CD4-positive, alpha-beta T cell treated with Interleukin-21 for 1 hour (primary cell): ENCODE measurements around the gene TTC31.
A peak's percentile ranks its signal among the peaks of the same experiment; 100 is the strongest.

Experiments
- DNase-seq: peaks from one replicate; pipeline ENCODE4 v3.0.0-alpha.2; 2020

The TTC31 gene

DNA sequence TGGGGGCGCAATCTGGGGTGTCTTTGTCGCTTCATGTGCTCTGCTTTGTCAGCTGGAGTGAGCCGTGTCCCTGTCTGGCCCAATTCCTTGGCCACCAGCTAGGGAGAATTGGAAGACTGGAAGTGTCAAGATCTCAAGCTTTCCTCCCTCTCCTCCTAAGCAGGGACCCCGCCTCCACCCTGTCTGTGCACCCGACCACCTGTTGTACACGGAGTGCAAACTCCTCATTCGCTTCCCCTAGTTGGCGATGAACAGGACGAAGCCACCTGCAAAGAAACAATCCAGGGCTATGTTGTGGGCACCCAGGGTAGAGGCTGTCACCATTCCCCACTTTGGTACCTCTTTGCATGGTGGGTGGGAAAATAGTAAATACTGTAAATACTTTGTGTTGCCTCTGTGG, 44.9 kb downstream of the TTC31 start:
- DNase-seq, result no peak

GRCh38 chr2:74528600-74529356, 45.9 kb downstream of the TTC31 start:
- no peak for DNase-seq

- peak; percentile 91 for DNase-seq
Observed at GRCh38 chr2:74529357-74530238, 46.7 kb downstream of the TTC31 start, which contains the start of the genes AUP1 and HTRA2. Gene AUP1 (minus strand): TSS chr2:74529706. CDS start chr2:74529629, 77 bp downstream. Gene HTRA2 (plus strand): TSS chr2:74529933. CDS start chr2:74530007, 74 bp downstream.

- peak; percentile 68 for DNase-seq
Observed at GRCh38 chr2:74530239-74531187, 47.6 kb downstream of the TTC31 start.

DNA sequence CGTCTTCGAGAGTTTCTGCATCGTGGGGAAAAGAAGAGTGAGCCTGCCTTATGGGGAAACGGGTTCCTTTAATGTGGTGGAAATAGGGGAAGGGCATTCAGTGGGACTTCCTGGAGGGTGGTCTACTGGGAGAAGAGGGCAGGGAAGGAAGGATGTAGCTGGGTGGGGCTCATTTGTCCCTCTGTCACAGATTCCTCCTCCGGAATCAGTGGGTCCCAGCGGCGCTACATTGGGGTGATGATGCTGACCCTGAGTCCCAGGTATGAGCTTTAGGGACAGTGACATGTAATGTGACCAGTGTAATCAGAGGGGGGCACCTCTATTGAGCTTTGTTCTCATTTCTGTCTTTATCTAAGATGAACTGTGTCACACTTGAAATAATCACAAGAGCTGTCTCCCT, 48.8 kb downstream of the TTC31 start:
- no peak for DNase-seq

GRCh38 chr2:74532222-74532621, 49.3 kb downstream of the TTC31 start:
- DNase-seq, result peak; percentile 67

DNA sequence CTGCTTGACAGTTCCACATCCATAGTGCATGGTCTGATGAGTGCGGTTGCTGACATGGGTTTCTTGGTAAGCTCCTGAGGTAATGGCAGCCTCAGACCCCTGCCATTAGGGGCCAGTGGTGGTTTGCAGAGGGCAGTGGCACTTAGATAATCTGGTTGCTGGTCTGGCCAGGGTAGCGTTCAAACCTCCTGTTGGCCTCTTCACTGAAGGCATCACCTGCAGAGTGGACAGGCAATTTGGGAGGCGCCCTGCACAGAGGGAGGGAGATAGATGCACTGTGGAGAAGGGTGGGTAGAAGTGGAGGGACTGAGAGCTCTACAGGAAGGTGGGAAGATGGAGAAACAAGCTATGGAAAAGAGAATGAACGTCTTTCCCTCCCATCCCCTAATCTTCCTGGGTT, 50.6 kb downstream of the TTC31 start:
- DNase-seq, result no peak

DNA sequence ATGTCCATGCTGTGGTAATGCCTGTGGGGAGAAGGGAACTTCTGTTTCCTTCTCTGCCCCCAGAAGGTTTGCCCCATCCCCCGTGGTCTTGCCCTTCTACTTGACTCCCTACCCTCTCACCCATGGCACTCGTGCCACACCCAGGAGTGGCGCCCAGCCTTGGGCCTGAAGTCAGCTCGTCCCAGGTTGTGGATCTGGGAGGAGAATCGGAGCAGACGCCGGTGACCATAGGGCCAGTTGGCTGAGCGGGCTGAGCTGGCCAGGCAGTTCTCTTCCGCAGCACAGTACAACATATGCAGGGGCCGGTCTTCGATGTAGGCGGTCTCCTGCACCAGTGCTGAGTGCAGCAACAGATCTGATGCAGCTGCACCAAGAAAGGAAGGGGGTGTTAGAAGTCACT, 51.5 kb downstream of the TTC31 start:
- DNase-seq, result no peak

- no peak for DNase-seq
Observed at GRCh38 chr2:74535440-74535965, 52.6 kb downstream of the TTC31 start.

- DNase-seq, result no peak
Observed at GRCh38 chr2:74536166-74536950, 53.5 kb downstream of the TTC31 start.

DNA sequence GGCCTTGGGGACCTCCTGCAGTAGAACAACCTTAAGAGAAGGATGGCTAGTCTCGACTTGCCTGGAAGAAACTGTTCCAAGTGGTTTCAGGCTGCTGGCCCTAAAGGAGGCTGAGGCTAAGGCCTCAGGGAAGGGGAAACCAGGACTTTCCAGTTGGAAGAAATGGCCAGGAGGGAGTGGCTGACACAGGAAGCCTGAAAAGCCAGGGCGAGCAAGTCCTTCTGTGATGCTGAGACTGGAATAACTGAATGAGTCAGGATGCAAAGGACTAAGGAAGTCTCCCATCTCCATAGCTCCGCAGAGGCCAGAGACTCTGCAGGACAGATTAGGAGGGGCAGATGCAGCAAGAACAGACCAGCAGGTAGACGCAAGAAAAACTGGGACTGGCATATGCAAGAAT, 54.3 kb downstream of the TTC31 start:
- no peak for DNase-seq

DNA sequence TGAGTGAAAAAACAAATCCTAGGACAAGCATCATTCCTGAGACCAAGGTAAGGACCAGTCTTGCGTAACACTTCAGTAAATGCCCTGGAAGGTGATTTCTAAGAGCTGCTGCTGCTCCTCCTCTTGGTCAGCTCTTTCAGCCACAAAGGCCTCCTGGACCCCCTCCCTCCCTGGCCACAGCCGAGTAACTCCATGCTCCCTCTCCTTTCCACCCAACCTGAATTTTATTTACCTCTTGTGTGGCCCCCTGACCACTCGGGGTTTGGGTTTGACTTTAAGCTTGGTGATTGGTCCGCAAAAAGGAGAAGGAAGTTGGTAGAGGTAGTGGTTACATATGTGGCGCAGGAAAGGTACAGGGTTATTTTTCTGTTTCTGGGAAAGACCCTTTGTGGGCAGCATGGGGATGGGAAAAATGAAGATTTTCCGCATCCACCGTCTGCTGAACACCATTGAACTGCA, 56.0 kb downstream of the TTC31 start:
- no peak for DNase-seq

DNA sequence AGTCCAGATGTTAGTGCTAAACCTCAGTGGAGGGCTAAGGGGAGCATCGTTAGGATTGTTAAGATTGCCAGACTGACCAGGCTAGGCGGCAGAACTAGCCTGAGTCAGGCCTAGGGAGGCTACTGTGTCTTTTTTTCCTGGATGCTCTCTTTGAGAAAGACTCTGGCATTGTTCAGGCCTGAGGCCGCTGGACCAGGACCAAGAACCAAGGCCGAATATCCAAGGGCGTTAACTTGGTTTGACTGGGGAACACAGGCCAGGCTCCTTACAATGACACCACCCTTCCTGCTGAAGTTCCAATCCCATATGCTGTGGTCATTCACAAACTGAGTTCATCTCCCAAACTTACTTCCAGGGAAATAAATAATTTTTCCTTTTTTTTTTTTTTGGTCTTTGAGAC, 57.4 kb downstream of the TTC31 start:
- DNase-seq, result no peak

GRCh38 chr2:74542978-74543377, 60.1 kb downstream of the TTC31 start:
- no peak for DNase-seq
